SK-N-SH (cell line): Measurements from ENCODE around the gene ANKS1B. TPM values are rescaled to one million over a fixed set of nuclear protein-coding genes. Genes with fewer than 3 reads are reported as not detected.

Experiments used
- CTCF ChIA-PET: fragments of 300-600, 350-600 bp; formaldehyde crosslinking; extraction: SDS; loops from one replicate; lab custom pipeline; 2021; lab: Yijun Ruan, JAX
- POLR2A ChIA-PET: fragments of 350-600 bp; sonication (Branson Sonifier 250); formaldehyde crosslinking; extraction: SDS; loops from one replicate; lab custom pipeline; 2020; ENCODE audit warnings: antibody characterized with exemption, inconsistent platforms; lab: Yijun Ruan, JAX
- DNase-seq: peaks from one replicate; pipeline ENCODE4 v3.0.0; 2012
- H2AFZ ChIP-seq: fragments of 200-600 bp; sonication (generic); 2 replicates; pipeline ENCODE4 v1.8.1; 2016; ENCODE audit warnings: antibody characterized with exemption, mild to moderate bottlenecking, low read depth
- H3F3A ChIP-seq: fragments of 200-600 bp; sonication (generic); replicated peaks from 2 replicates; pipeline ENCODE3; 2016; ENCODE audit warnings: antibody characterized with exemption, mild to moderate bottlenecking; ENCODE audit not compliant: insufficient read depth
- H3K27ac ChIP-seq, 2 experiments: fragments of 200-500 bp in 1 of 2; fragments of 200-600 bp in 1 of 2; sonication (Bioruptor generic) in 1 of 2; sonication (generic), shearing (Covaris generic) in 1 of 2; 2 replicates each; pipeline versions ENCODE4 v1.5.1 to v1.6.1; 2014 to 2016; ENCODE audit warnings: low read depth in 2 of 2, inconsistent platforms in 1 of 2, low read length in 1 of 2, mild to moderate bottlenecking in 1 of 2, mixed read lengths in 1 of 2
- H3K27me3 ChIP-seq: fragments of 200-600 bp; sonication (generic), shearing (Covaris generic); 2 replicates; pipeline ENCODE4 v1.6.1; 2016; ENCODE audit warnings: mixed run types; ENCODE audit not compliant: insufficient read depth
- H3K36me3 ChIP-seq, 2 experiments: fragments of 200-500 bp in 1 of 2; fragments of 200-600 bp in 1 of 2; sonication (Bioruptor generic) in 1 of 2; sonication (generic) in 1 of 2; replicated peaks in 1 of 2; 2 replicates each; pipeline versions ENCODE3 to v1.5.1; 2014 to 2016; ENCODE audit warnings: low read length in 1 of 2, mild to moderate bottlenecking in 1 of 2; ENCODE audit not compliant: insufficient read depth in 2 of 2, control insufficient read depth in 1 of 2
- H3K4me1 ChIP-seq, 2 experiments: fragments of 200-500 bp in 1 of 2; fragments of 200-600 bp in 1 of 2; sonication (Bioruptor generic) in 1 of 2; sonication (generic), shearing (Covaris generic) in 1 of 2; 2 replicates each; pipeline versions ENCODE4 v1.5.1 to v1.6.1; 2014 to 2016; ENCODE audit warnings: low read depth in 1 of 2, low read length in 1 of 2, mixed run types in 1 of 2; ENCODE audit not compliant: insufficient read depth in 2 of 2, control insufficient read depth in 1 of 2
- H3K4me2 ChIP-seq: fragments of 200-600 bp; sonication (generic), shearing (Covaris generic); 2 replicates; pipeline ENCODE4 v1.6.1; 2017; ENCODE audit warnings: mixed run types
- H3K4me3 ChIP-seq, 2 experiments: fragments of 200-500 bp in 1 of 2; fragments of 200-600 bp in 1 of 2; sonication (Bioruptor generic) in 1 of 2; sonication (generic), shearing (Covaris generic) in 1 of 2; 2 replicates each; pipeline versions ENCODE4 v1.5.1 to v1.8.1; 2014 to 2016; ENCODE audit warnings: low read depth in 2 of 2, inconsistent platforms in 1 of 2, low read length in 1 of 2, mild to moderate bottlenecking in 1 of 2, mixed read lengths in 1 of 2, moderate library complexity in 1 of 2
- H3K79me2 ChIP-seq: fragments of 200-600 bp; sonication (generic); 2 replicates; pipeline ENCODE4 v1.8.1; 2017; ENCODE audit warnings: mild to moderate bottlenecking; ENCODE audit not compliant: insufficient read depth
- H3K9ac ChIP-seq: fragments of 200-600 bp; sonication (generic); 2 replicates; pipeline ENCODE4 v1.6.1; 2017; ENCODE audit warnings: mixed run types
- H3K9me2 ChIP-seq: fragments of 200-600 bp; sonication (generic); 2 replicates; pipeline ENCODE4 v1.6.1; 2017; ENCODE audit warnings: mixed run types
- H3K9me3 ChIP-seq: fragments of 200-600 bp; sonication (generic); 2 replicates; pipeline ENCODE4 v1.6.1; 2017; ENCODE audit warnings: mixed run types, mild to moderate bottlenecking, moderate library complexity
- H4K20me1 ChIP-seq: fragments of 200-600 bp; sonication (generic); 2 replicates; pipeline ENCODE4 v1.6.1; 2017; ENCODE audit warnings: mild to moderate bottlenecking, mixed run types; ENCODE audit not compliant: insufficient read depth
- CHD2 ChIP-seq: fragments of 150-350 bp; IDR thresholded peaks from 2 replicates; pipeline ENCODE4 v1.6.1; 2018; ENCODE audit warnings: low read length; ENCODE audit not compliant: partially characterized antibody
- EZH2phosphoT487 ChIP-seq: fragments of 200-600 bp; sonication (generic); IDR thresholded peaks from 2 replicates; pipeline ENCODE4 v1.6.1; 2017; ENCODE audit warnings: low read depth, mixed run types, mild to moderate bottlenecking, antibody characterized with exemption, moderate library complexity, borderline replicate concordance
- FOXM1 ChIP-seq: IDR thresholded peaks from 2 replicates; pipeline ENCODE4 v1.4.0; 2012; ENCODE audit warnings: low read depth, mild to moderate bottlenecking
- GABPA ChIP-seq: IDR thresholded peaks from 2 replicates; pipeline ENCODE4 v1.4.0; 2012; ENCODE audit warnings: low read depth, mild to moderate bottlenecking
- GATA2 ChIP-seq: sonication (generic); formaldehyde crosslinking; IDR thresholded peaks from 2 replicates; pipeline ENCODE4 v1.5.0; 2020; ENCODE audit warnings: mild to moderate bottlenecking, missing genetic modification reagents
- IRF3 ChIP-seq: fragments of 150-350 bp; IDR thresholded peaks from 2 replicates; pipeline ENCODE4 v1.6.1; 2016; ENCODE audit warnings: mild to moderate bottlenecking, low read depth, low read length
- JUND ChIP-seq: IDR thresholded peaks from 2 replicates; pipeline ENCODE4 v1.4.0; 2012
- MXI1 ChIP-seq: IDR thresholded peaks from 2 replicates; pipeline ENCODE4 v1.6.1; 2012; ENCODE audit warnings: mild to moderate bottlenecking, low read depth, low read length, improper control_type of control experiment
- NFIC ChIP-seq: IDR thresholded peaks from 2 replicates; pipeline ENCODE4 v1.4.0; 2012; ENCODE audit warnings: borderline replicate concordance
- PBX3 ChIP-seq: IDR thresholded peaks from 2 replicates; pipeline ENCODE4; 2012
- RAD21 ChIP-seq: IDR thresholded peaks from 2 replicates; pipeline ENCODE4 v1.6.1; 2012; ENCODE audit warnings: mild to moderate bottlenecking, low read length
- REST ChIP-seq: IDR thresholded peaks from 2 replicates; pipeline ENCODE4 v1.6.1; 2012; ENCODE audit warnings: mild to moderate bottlenecking, low read depth, low read length, moderate library complexity
- RXRA ChIP-seq: IDR thresholded peaks from 2 replicates; pipeline ENCODE4 v1.4.0; 2012; ENCODE audit warnings: low read depth, mild to moderate bottlenecking, borderline replicate concordance
- SIN3A ChIP-seq: IDR thresholded peaks from 2 replicates; pipeline ENCODE4 v1.6.1; 2012; ENCODE audit warnings: low read depth, mild to moderate bottlenecking, low read length, moderate library complexity, borderline replicate concordance
- TEAD4 ChIP-seq: IDR thresholded peaks from 2 replicates; pipeline ENCODE4 v1.4.0; 2012; ENCODE audit warnings: mild to moderate bottlenecking, borderline replicate concordance; ENCODE audit not compliant: insufficient read depth
- USF1 ChIP-seq: IDR thresholded peaks from 2 replicates; pipeline ENCODE4 v1.4.0; 2012; ENCODE audit warnings: low read depth, borderline replicate concordance
- YY1 ChIP-seq: IDR thresholded peaks from 2 replicates; pipeline ENCODE4 v1.4.0; 2012; ENCODE audit warnings: low read depth, mild to moderate bottlenecking
- WGBS: methylation state at CpG from one replicate; pipeline ENCODE4 v1.1.6; 2017; ENCODE audit warnings: low lambda C conversion rate; 5-methylcytosine and 5-hydroxymethylcytosine counted together
- polyA plus RNA-seq, 3 experiments: library from polyadenylated mRNA; depleted of rRNA; stranded (reverse); fragments of >200 nt; gene quantifications; 2 replicates each; pipeline ENCODE4 v1.2.3, GENCODE V29; 2012

Gene ANKS1B
- polyA plus RNA-seq, 1 of the 3 experiments (the other 2 are of a cell fraction): 1.8 TPM

- CTCF ChIA-PET: no interaction called here
Observed at GRCh38 chr12:99278899-99279298, 705.8 kb downstream of the ANKS1B start.

GRCh38 chr12:99277591-99278379 is 707.0 kb downstream of the ANKS1B start:
- Histone ChIP-seq H3K4me2 (no peak overlapping the region), H3F3A (peaks cover 5% of the 10 kb centered on the region)
- POLR2A ChIA-PET: no interaction called here

More at GRCh38 chr12:99278899-99279298, 705.8 kb downstream of the ANKS1B start:
- Histone ChIP-seq H3K9me3 (no peaks in the 10 kb centered on the region), H2AFZ (peak overlapping the region; percentile 44; the same call in 1 of the 2 replicates), H3F3A (peaks cover 5% of the 10 kb centered on the region), H3K4me1 (peaks cover 2 to 11% of the 10 kb centered on the region in 2 experiments; a peak in 2 of 4 replicates), H3K27me3 (no peaks in the 10 kb centered on the region), H4K20me1 (no peaks in the 10 kb centered on the region), H3K4me3 (no peak overlapping the region), H3K79me2 (no peaks in the 10 kb centered on the region), H3K9me2 (no peaks in the 10 kb centered on the region), H3K4me2 (no peak overlapping the region), H3K36me3 (no peaks in the 10 kb centered on the region), H3K9ac (no peak overlapping the region), H3K27ac (no peak overlapping the region; a peak in 1 of 4 replicates)
- 24% methylated on average over 2 of the region's 2 CpGs for WGBS
- POLR2A ChIA-PET: no interaction called here
- DNase-seq: no peak
- TF ChIP-seq PBX3 (no peak), MXI1 (no peak), NFIC (no peak), SIN3A (no peak), FOXM1 (no peak), RXRA (no peak), RAD21 (no peak), JUND (no peak), GABPA (no peak), TEAD4 (no peak), IRF3 (no peak)

More at GRCh38 chr12:99277591-99278379, 707.0 kb downstream of the ANKS1B start:
- H4K20me1 ChIP-seq: no peaks in the 10 kb centered on the region
- no peak for TF ChIP-seq FOXM1
- TF ChIP-seq GATA2 (CRISPR knock-in tag): no peak
- TF ChIP-seq YY1: no peak
- TF ChIP-seq REST: no peak
- TF ChIP-seq EZH2phosphoT487: no peak
- no peak for TF ChIP-seq PBX3
- no peak for TF ChIP-seq CHD2
- TF ChIP-seq USF1: no peak
- TF ChIP-seq, all 33 proteins: peak for 0
- CTCF ChIA-PET: interaction anchor here (1.2 kb wide), 1 partner anchor 234 kb away, joined by 3 read pairs; no protein-coding TSS in a partner anchor
- H3K9me3 ChIP-seq: no peaks in the 10 kb centered on the region
- H3K4me1 ChIP-seq: peaks cover 2 to 8% of the 10 kb centered on the region in 2 experiments; a peak in 2 of 4 replicates
- H3K79me2 ChIP-seq: no peaks in the 10 kb centered on the region
- no peaks in the 10 kb centered on the region for H3K9me2 ChIP-seq
- no peaks in the 10 kb centered on the region for H3K27me3 ChIP-seq
- H2AFZ ChIP-seq: no peak overlapping the region
- no peak overlapping the region for H3K9ac ChIP-seq
- H3K36me3 ChIP-seq: no peaks in the 10 kb centered on the region
- no peak overlapping the region for H3K27ac ChIP-seq
- no peak overlapping the region for H3K4me3 ChIP-seq
- DNase-seq: no peak
- WGBS: 41% methylated on average over 5 of the region's 5 CpGs
